GM18867 (cell line): ENCODE data around the gene ADAM30.

ENCODE experiments used
- ATAC-seq: cut with Tn5 transposase; IDR thresholded peaks from one replicate; pipeline ENCODE4 v1.9.1; 2021; ENCODE audit warnings: mild to moderate bottlenecking, moderate library complexity; ENCODE audit not compliant: unreplicated experiment

The ADAM30 gene

GRCh38 chr1:119896303-119896702 is at the start of gene ADAM30:
ADAM30 (minus strand) TSS chr1:119896515; CDS start chr1:119896336, 179 bp downstream.
- no peak for ATAC-seq

DNA sequence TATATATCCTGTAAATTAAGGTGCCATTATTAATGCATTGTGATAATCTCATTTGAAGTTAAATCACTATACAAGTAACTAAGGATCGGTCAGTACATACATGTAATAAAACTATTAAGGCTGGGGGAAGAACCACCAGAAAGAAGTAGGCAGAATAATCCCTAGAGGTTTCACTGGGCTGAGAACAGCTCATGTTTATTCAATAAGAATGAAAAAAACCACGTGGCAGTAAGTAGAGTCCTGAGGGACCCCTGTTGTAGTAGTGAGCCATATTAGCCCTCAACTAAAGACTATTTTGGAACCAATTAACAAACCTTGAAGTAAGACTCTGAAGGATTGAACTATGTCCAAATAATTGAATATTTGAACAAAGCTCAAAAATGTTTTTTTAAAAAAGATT is 46.9 kb upstream of the ADAM30 start:
- no peak for ATAC-seq

DNA sequence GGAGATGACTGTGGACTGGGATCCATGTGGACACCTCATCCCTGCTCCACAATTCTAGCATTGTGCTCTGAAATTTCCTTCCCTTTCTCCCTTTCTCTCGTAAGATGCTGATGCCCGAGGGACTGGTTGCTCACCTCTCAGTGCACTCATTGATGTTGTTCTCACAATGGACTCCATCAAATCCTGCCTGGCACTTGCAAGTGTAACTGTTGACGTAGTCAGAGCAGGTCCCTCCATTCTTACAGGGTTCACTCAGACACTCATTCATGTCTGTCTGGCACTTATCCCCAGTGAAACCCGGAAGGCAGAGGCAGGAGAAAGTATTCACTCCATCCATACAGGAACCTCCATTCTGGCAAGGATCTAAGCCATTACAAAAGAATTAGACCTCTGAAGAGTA is 45.1 kb upstream of the ADAM30 start:
- ATAC-seq = no peak

GRCh38 chr1:119940697-119941096 is 44.4 kb upstream of the ADAM30 start:
- no peak for ATAC-seq

DNA sequence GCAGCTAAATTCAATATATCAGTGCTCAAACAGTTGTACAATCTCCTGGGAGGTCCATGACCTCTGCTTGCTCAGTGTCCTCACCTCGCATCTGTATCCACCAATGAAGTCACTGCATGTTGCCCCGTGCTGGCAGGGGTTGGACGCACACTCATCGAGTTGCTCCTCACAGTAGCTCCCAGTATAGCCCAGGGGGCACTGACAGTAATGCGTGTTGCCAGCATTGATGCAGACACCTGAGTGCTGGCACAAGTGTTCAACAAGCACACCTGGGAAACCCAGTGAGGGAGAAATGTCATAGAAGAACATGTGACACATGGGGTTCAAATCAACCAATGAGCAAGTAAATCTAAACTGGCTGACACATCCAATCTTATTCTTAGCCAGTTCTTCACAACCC is 40.9 kb upstream of the ADAM30 start:
- ATAC-seq = no peak

GRCh38 chr1:119935915-119936314 is 39.6 kb upstream of the ADAM30 start:
- ATAC-seq = no peak

- no peak for ATAC-seq
Measured at GRCh38 chr1:119935373-119935772, 39.1 kb upstream of the ADAM30 start.

- ATAC-seq = no peak
Measured at GRCh38 chr1:119933397-119933796, 37.1 kb upstream of the ADAM30 start.

DNA sequence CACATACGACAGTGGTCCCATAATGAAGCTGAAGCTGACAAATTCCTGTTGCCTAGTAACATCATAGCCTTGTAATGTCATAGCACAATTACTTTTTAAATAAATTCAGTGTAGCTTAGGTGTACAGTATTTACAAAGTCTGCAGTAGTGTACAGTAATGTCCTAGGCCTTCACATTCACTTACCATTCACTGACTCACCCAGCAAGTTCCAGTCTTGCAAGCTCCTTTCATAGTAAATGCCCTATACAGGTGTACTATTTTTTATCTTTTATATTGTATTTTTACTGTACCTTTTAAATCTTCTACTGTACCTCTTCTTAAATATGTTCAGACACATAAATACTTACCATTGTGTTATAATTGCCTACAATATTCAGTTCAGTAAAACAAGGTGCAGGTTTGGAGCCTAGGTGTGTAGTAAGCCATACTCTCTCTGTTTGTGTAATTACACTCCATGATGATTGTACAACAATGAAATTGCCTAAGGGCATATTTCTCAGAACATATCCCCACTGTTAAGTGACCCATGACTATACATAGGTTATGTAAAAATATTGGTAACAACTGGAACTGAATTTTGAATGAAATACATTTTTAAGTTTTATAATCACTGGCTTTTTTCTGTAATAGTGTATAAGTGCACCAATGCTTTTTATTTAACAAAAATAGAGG is 33.5 kb upstream of the ADAM30 start:
- ATAC-seq = no peak

- no peak for ATAC-seq
Measured at GRCh38 chr1:119926553-119926952, 30.2 kb upstream of the ADAM30 start.

DNA sequence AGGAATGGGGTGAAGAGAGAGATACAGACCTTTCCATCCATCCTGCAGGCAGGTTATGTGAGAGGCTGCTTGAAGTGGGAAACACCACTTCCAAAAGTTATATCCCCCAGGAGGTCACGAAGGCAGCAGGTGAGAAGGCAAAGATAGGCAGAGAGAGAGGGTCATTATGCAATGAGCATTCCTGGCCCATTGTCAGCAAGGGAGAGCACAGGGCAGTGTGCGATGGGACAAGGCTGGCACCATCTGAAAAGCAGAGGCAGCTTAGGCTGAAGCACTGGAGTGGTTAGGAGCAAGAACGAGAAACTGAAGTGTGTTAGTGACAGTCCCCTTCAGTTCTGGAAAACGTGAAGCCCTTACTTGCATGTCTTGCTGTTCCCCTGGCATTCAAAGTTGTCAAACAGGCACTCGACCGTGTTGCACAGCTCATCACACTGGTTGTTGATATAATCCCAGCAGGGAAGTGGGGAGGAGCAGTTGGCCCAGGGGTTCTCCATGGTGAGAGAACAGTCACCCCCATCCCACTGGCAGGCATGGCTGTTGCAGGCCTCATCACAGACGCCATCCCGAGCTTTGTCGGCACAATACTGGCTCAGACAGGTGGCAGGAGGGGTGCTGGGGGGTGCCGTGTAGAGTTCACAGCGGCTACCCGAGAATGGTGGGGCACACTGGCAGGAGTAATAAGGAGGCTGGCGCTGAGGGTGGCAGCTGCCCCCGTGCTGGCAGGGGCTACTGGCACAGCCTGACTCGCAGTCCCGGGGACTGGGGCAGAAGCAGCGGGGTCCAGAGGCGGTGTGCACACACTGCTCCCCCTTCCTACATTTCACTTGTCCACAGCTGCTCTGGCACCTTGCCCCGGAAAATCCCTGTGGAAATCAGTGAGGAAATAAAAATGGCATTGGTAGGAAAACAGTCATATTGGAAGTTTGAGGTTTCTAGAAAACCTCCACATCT is 28.9 kb upstream of the ADAM30 start:
- no peak for ATAC-seq

DNA sequence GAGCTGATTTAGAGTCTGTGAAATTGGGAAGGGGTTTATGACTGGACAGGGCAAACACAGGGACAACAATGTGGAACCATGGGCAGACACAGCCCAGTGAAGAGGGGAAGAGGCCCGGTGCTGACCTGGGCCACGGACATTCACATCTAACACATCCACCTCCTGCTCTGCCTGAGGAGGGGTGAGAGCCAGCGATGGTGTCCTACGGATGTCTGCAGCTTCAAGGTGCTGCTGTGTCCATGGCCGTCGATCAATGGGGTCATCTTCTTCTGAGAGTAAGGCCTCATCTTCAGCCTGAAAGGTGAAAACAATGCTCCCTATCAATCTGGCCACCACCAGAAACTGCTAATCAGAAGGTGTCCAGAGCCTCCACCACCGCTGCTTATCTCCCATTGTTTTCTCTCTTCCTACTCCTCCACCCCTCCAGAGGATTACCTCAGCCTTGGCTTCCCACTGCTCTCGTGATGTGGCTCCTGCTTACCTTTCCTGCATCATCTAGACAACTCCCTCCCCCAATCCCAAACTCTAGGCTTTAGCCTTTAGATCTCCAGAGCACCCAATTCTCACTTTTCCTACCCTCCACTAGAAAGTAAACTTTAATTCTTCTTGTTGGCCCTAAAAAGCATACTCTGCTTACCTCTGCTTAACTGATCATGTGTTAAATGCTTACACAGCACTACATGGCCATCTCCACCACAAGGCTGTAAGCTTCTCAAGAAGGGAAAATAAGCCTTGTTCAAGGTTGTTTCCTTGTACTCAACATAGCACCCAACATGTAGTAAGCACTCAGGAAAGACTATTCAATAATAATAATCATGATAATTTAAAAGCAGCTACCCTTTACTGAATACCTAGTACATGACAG is 24.0 kb upstream of the ADAM30 start:
- no peak for ATAC-seq

DNA sequence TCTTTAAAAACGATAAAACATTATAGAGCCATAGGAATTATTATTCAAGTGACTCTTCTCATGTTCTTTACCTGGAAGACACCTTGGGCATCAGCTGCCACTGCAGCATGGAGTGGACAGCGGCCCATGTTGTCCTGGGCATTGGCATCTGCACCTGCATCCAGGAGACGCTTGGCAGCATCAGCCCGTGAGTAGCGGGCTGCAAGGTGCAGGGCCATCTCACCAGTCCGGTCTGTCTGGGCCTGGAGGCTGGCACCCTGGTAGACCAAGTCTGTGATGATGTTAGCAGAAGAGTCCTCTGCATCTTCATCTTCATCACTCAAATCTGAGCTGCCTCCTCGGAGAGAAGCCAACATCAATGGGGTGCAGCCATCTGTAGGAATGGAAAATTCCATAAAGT is 22.9 kb upstream of the ADAM30 start:
- ATAC-seq = no peak

DNA sequence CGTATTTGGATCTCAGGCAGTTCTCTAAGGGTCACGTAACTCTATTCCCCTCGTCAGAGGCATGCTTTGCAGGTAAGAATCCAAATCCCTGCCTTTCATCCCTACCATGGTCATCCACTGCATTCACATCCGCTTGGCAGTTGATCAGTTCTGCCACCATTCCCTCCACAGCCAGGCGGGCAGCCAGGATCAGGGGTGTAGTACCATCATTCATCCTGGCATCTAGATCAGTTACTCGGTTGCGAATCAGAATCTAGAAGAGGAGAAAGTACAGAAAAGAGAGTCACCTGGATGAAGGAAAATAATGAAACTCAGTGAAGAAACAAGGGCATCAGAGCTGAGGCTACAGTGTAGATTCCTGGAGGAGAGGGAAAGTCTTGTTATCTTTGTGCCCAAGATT is 22.0 kb upstream of the ADAM30 start:
- ATAC-seq = no peak

DNA sequence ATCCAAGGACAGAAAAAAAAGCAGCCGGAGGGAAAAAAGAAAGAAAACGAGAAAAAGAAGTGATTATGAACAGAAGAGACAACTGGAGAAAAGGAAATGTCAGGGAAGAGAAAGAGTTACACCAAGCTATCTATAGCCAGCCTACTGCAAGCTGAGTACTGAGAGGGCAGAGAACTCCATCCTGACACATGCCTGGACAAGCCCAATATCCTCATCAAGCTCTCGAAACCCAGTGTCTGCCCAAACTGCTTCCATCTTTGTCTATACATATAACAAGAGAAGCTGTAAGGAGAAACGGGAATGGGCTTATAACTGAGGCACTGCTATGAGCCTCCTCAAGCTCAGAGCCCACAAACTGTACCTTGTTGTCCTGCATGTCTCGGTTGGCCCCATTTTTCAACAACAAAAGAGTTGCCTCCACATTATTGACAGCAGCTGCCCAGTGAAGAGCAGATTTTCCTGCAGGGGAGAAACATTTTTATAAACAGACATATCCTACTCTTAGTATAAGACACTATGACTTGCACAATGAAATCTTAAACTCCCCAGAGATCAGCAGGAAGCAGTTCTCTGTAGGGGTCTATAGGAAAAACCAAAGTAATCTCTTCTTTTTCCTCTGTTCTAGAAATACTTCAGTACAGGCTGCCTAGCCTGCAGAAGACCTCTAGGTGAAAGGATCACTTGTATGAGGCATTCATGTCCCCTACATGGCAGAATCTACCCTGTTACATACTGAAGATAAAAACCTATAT is 21.2 kb upstream of the ADAM30 start:
- ATAC-seq = no peak

DNA sequence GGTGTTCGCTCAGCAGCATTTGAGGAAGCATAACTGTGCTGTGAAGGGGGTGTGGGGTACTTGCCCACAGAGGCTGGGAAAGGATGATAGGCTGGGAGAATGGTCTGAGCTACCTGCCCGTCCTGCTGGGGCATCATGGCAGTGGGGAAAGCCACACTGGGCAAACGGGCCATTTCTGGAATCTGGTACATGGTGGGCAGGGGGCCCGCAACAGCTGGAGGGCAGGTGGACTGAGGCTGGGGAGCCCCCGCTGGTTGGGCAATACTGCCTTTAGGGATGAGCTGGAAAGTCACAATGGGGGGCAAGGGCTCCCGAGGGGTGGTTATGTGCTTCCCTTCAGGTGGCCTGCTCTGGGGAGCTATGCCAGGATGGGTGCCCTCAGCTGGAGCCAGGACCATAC is 19.2 kb upstream of the ADAM30 start:
- no peak for ATAC-seq

GRCh38 chr1:119914071-119914470 is 17.8 kb upstream of the ADAM30 start:
- ATAC-seq = no peak

- no peak for ATAC-seq
Measured at GRCh38 chr1:119912963-119913362, 16.6 kb upstream of the ADAM30 start.

GRCh38 chr1:119911775-119912174 is 15.5 kb upstream of the ADAM30 start:
- no peak for ATAC-seq

- ATAC-seq = no peak
Measured at GRCh38 chr1:119910618-119911017, 14.3 kb upstream of the ADAM30 start.
